GM12874 (cell line): Measurements from ENCODE around the gene CRLF1.

Experiments
- TF ChIP-seq, protein P1 (sequence below): IDR thresholded peaks from 2 replicates; pipeline ENCODE4 v1.5.1; 2011; ENCODE audit warnings: low read depth, mild to moderate bottlenecking, control low read depth, low read length, moderate library complexity; ENCODE audit not compliant: insufficient read depth

The CRLF1 gene

DNA sequence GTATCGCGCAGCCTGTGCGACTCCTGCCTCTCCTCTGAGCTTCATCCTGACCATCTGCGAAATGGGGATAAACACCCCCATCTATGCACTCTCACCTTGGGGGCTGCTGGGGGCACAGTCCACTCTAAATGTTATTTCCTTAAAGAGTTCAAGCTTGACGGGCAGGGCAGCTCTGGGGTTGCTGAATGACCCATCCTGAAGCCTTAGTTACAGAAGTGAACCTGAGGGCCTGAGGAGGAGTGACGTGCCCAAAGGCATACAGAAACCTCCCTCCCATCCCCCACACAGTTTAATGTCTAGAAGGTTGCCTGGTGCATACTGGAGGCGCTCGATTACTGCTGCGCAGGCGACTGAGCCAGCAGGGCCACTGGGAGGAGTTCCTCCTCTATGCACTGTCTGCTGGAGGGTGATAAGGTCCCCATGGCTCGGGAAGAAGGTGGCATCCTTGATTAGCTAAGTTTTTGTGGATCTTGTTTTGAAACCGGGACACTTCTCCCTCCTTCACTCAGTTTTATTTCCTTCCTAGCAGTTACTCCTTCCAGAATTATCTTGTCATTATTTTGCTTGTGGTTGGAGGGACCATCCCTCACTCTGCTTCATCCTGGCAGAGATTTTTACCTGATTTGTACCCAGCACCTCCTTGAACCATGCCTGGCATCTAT, 62.7 kb downstream of the CRLF1 start:
- TF ChIP-seq, protein P1, sequence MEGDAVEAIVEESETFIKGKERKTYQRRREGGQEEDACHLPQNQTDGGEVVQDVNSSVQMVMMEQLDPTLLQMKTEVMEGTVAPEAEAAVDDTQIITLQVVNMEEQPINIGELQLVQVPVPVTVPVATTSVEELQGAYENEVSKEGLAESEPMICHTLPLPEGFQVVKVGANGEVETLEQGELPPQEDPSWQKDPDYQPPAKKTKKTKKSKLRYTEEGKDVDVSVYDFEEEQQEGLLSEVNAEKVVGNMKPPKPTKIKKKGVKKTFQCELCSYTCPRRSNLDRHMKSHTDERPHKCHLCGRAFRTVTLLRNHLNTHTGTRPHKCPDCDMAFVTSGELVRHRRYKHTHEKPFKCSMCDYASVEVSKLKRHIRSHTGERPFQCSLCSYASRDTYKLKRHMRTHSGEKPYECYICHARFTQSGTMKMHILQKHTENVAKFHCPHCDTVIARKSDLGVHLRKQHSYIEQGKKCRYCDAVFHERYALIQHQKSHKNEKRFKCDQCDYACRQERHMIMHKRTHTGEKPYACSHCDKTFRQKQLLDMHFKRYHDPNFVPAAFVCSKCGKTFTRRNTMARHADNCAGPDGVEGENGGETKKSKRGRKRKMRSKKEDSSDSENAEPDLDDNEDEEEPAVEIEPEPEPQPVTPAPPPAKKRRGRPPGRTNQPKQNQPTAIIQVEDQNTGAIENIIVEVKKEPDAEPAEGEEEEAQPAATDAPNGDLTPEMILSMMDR, result 0 out of 2 replicates have a peak, but pooled peaks have one; percentile 3
